Caco-2 (cell line): ENCODE data around the gene HYAL3. TPM values are rescaled to one million over a fixed set of nuclear protein-coding genes. Genes with fewer than 3 reads are reported as not detected.

ENCODE experiments used
- BruUV-seq: library from RNA; stranded (reverse); fragments of 400-500 nt; replicated peaks from 2 replicates; lab custom pipeline; 2021; lab: Mats Ljungman, UMichigan
- CTCF ChIA-PET: fragments of 300-600 bp; sonication (Branson Sonifier 250); formaldehyde crosslinking; loops from one replicate; lab custom pipeline; 2022; ENCODE audit warnings: antibody characterized with exemption; lab: Charles Lee
- POLR2A ChIA-PET: fragments of 300-600 bp; sonication (Branson Sonifier 250); formaldehyde crosslinking; loops from one replicate; lab custom pipeline; 2022; ENCODE audit warnings: antibody characterized with exemption; lab: Charles Lee
- DNase-seq, 2 experiments: peaks; one replicate each; pipeline versions ENCODE4 v3.0.0 to v3.0.0-alpha.2; 2020 to 2022
- H3K27me3 ChIP-seq: replicated peaks from 2 replicates; pipeline ENCODE4 v1.6.0; 2011; ENCODE audit warnings: low read length; ENCODE audit not compliant: control insufficient read depth, insufficient read depth
- H3K36me3 ChIP-seq: 2 replicates; pipeline ENCODE4 v1.5.1; 2011; ENCODE audit warnings: low read length; ENCODE audit not compliant: control insufficient read depth, insufficient read depth
- H3K4me1 ChIP-seq: fragments of 250-450 bp; sonication (Bioruptor Pico); 2 replicates; pipeline ENCODE4 v1.5.1; 2020; ENCODE audit warnings: mild to moderate bottlenecking
- H3K4me3 ChIP-seq: 2 replicates; pipeline ENCODE4 v1.5.1; 2011; ENCODE audit warnings: low read depth, mild to moderate bottlenecking, control low read depth, low read length
- H3K9me3 ChIP-seq: fragments of 250-450 bp; sonication (Bioruptor Pico); 2 replicates; pipeline ENCODE4 v1.5.1; 2020; ENCODE audit warnings: mild to moderate bottlenecking, moderate library complexity
- H3K27ac Mint-ChIP-seq: one replicate; pipeline ENCODE4 v1.8.0; 2022; ENCODE audit warnings: mixed read lengths; ENCODE audit not compliant: unreplicated experiment
- H3K27me3 Mint-ChIP-seq: one replicate; pipeline ENCODE4 v1.8.0; 2022; ENCODE audit warnings: mixed read lengths; ENCODE audit not compliant: insufficient read depth, unreplicated experiment
- H3K36me3 Mint-ChIP-seq: one replicate; pipeline ENCODE4 v1.8.0; 2022; ENCODE audit warnings: mild to moderate bottlenecking, mixed read lengths; ENCODE audit not compliant: insufficient read depth, unreplicated experiment
- H3K4me1 Mint-ChIP-seq: one replicate; pipeline ENCODE4 v1.8.0; 2022; ENCODE audit warnings: low read depth, mixed read lengths; ENCODE audit not compliant: unreplicated experiment
- H3K4me3 Mint-ChIP-seq: one replicate; pipeline ENCODE4 v1.8.0; 2022; ENCODE audit warnings: mild to moderate bottlenecking, moderate library complexity, mixed read lengths; ENCODE audit not compliant: unreplicated experiment
- H3K9me3 Mint-ChIP-seq: one replicate; pipeline ENCODE4 v1.8.0; 2022; ENCODE audit warnings: mixed read lengths; ENCODE audit not compliant: unreplicated experiment
- intact Hi-C: fragments of 100-400 bp; cut with micrococcal nuclease; formaldehyde crosslinking; loops from one replicate; pipeline ENCODE4 v1.10.0; 2022; ENCODE audit not compliant: unreplicated experiment
- total RNA-seq: library from RNA; stranded (reverse); gene quantifications from 2 replicates; pipeline ENCODE4 v1.2.3, GENCODE V29; 2022
- TF ChIP-seq, protein P1 (sequence below), 2 experiments: fragments of 200-600 bp in 1 of 2; IDR thresholded peaks; 1 replicate in 1 of 2; 2 replicates in 1 of 2; pipeline versions ENCODE4 v1.5.1 to v1.8.0; 2011 to 2022; ENCODE audit warnings: antibody characterized with exemption in 1 of 2, control low read depth in 1 of 2, inconsistent platforms in 1 of 2, low read depth in 1 of 2, low read length in 1 of 2, mild to moderate bottlenecking in 1 of 2, moderate library complexity in 1 of 2; ENCODE audit not compliant: insufficient read depth in 1 of 2, severe bottlenecking in 1 of 2, unreplicated experiment in 1 of 2

Gene HYAL3
- total RNA-seq, 1 experiment from 2014 or later = 5.2 TPM

DNA sequence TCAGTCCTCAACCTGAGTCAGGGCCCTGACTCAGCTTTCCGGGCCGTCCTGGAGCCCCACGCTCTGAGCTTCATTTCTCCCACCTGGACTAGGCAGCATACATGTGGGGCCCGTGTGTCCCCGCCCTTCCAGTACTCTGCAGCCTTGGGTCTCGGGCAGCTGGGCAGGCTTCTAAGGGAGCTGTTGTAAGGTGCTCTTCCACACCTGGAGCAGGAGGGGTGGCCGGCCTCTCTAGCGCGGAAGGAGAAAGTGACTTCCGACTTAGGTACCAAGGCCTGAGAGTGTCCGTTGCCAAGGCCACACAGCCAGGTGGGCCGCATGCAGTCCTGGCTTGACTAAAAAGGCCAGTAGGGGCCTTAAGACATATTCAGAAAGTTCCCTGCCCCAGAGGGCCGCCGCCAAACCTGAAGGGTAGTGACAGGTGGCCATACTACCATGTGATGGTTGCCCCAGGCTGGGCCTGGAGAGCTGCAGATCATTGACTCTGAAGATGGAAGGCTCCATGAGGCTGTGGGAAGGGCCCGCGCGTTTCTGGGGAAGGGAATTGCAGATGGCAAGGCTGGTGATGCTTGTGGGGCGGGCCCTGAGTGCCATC lies 39.7 kb downstream of the HYAL3 start:
- no peak for DNase-seq
- Mint-ChIP-seq H3K9me3 (no peaks in the 10 kb centered on the region), H3K36me3 (peaks cover 25% of the 10 kb centered on the region), H3K27ac (peak overlapping the region; percentile 70), H3K27me3 (no peaks in the 10 kb centered on the region), H3K4me1 (peaks cover 7% of the 10 kb centered on the region), H3K4me3 (peak overlapping the region; percentile 63)
- ChIA-PET CTCF (interaction anchor here (0.5 to 2.3 kb wide), 18 partner anchors 10 to 1569 kb away, joined by 3 to 10 read pairs (median 4); partner anchors contain the start of genes GNAI2, IFRD2 and SEMA3B), POLR2A (interaction anchor here (0.5 to 1.7 kb wide), 6 partner anchors 10 to 68 kb away, joined by 3 to 16 read pairs (median 4); partner anchors contain the start of genes GNAI2, HYAL3, IFRD2 and NAA80)
- Histone ChIP-seq H3K27me3 (no peaks in the 10 kb centered on the region), H3K36me3 (peaks cover 5% of the 10 kb centered on the region; the same call in 1 of the 2 replicates), H3K4me1 (peaks cover 29% of the 10 kb centered on the region), H3K9me3 (no peaks in the 10 kb centered on the region), H3K4me3 (peak overlapping the region; percentile 8; the same call in 1 of the 2 replicates)
- intact Hi-C loops = loop anchor here (1.0 kb wide), 2 partner anchors 14 to 65 kb away; no protein-coding TSS in a partner anchor
- TF ChIP-seq, protein P1, sequence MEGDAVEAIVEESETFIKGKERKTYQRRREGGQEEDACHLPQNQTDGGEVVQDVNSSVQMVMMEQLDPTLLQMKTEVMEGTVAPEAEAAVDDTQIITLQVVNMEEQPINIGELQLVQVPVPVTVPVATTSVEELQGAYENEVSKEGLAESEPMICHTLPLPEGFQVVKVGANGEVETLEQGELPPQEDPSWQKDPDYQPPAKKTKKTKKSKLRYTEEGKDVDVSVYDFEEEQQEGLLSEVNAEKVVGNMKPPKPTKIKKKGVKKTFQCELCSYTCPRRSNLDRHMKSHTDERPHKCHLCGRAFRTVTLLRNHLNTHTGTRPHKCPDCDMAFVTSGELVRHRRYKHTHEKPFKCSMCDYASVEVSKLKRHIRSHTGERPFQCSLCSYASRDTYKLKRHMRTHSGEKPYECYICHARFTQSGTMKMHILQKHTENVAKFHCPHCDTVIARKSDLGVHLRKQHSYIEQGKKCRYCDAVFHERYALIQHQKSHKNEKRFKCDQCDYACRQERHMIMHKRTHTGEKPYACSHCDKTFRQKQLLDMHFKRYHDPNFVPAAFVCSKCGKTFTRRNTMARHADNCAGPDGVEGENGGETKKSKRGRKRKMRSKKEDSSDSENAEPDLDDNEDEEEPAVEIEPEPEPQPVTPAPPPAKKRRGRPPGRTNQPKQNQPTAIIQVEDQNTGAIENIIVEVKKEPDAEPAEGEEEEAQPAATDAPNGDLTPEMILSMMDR (IDR thresholded peaks at IDR 0.05; ENCODE audit: insufficient read depth in 1 of 2, low read depth in 1 of 2, low read length in 1 of 2, severe bottlenecking in 1 of 2, unreplicated experiment in 1 of 2) = no peak
- no TSS peak for BruUV-seq

DNA sequence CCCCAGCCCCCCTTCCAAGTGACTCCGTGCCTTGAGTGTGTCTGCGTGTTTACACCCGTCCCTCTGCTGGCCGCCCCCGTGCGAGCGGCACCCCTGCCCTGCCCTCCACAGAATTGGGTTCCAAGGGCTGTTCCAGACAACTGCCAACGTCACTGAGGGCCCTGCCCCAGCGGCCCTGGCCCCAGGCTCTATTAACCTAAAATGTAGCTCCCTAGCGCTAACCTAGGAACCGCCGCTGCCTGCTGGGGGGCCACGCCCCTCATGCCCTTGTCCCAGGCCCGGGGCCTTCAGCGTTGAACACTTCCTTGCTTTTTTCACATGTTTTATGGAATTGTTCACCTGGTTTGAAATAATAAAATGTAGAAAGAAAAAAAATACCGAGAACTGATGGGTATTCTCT lies 40.2 kb downstream of the HYAL3 start:
- H3K27me3 ChIP-seq = no peaks in the 10 kb centered on the region
- H3K4me3 ChIP-seq = no peak overlapping the region
- BruUV-seq = no TSS peak
- intact Hi-C loops = no loop called here
- H3K4me3 Mint-ChIP-seq = no peak overlapping the region
- no peaks in the 10 kb centered on the region for H3K9me3 Mint-ChIP-seq
- ChIA-PET POLR2A (interaction anchor here (0.5 to 1.7 kb wide), 2 partner anchors 24 to 42 kb away, joined by 7 to 16 read pairs; partner anchors contain the start of gene GNAI2), CTCF (interaction anchor here (0.6 to 2.3 kb wide), 8 partner anchors 10 to 140 kb away, joined by 3 to 10 read pairs (median 6); partner anchors contain the start of genes GNAI2 and SEMA3B)
- H3K27ac Mint-ChIP-seq = peak overlapping the region; percentile 70
- peaks cover 5% of the 10 kb centered on the region for H3K36me3 ChIP-seq
- TF ChIP-seq, protein P1 (IDR thresholded peaks at IDR 0.05; ENCODE audit: insufficient read depth in 1 of 2, low read depth in 1 of 2, low read length in 1 of 2, severe bottlenecking in 1 of 2, unreplicated experiment in 1 of 2) = no peak
- H3K4me1 ChIP-seq = peaks cover 25% of the 10 kb centered on the region
- no peaks in the 10 kb centered on the region for H3K9me3 ChIP-seq
- peaks cover 20% of the 10 kb centered on the region for H3K36me3 Mint-ChIP-seq
- peaks cover 3% of the 10 kb centered on the region for H3K4me1 Mint-ChIP-seq
- no peaks in the 10 kb centered on the region for H3K27me3 Mint-ChIP-seq
- DNase-seq = no peak

DNA sequence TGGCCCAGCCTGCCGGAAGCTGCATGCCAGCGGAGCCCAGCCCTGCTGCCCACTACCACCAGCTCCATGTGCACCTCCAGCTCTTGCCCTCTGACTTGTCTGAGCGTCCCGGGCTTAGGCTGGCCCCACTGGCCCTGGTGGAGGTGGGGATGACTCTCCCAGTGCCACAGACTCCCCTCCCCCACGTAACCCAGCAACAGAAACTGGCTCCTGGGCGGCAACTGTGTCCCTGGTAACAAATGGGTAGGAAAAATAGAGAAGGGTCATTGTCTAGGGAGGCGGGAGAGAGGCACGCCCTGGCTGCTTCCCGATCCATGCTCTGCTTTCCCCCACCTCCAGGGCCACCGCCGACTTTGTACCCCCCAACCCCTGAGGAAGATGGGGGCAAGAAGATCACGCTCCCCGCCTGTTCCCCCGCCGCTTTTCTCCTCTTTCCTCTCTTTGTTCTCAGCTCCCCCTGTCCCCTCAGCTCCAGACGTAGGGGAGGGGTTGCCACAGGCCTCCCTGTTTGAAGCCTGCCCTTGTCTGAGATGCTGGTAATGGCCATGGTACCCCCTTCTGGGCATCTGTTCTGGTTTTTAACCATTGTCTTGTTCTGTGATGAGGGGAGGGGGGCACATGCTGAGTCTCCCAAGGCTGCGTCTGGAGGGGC lies 41.0 kb downstream of the HYAL3 start:
- no peaks in the 10 kb centered on the region for H3K9me3 ChIP-seq
- no TSS peak for BruUV-seq
- H3K4me1 ChIP-seq = peaks cover 18% of the 10 kb centered on the region
- peaks cover 5% of the 10 kb centered on the region for H3K36me3 ChIP-seq
- intact Hi-C loops = no loop called here
- Mint-ChIP-seq H3K4me3 (no peak overlapping the region), H3K27ac (peak overlapping the region; percentile 70), H3K9me3 (no peaks in the 10 kb centered on the region), H3K4me1 (no peaks in the 10 kb centered on the region), H3K27me3 (no peaks in the 10 kb centered on the region), H3K36me3 (peaks cover 20% of the 10 kb centered on the region)
- no peak overlapping the region for H3K4me3 ChIP-seq
- CTCF ChIA-PET = interaction anchor here (0.6 to 1.2 kb wide), 4 partner anchors 16 to 139 kb away, joined by 3 to 6 read pairs (median 4); partner anchors contain the start of genes HYAL3 and NAA80
- POLR2A ChIA-PET = interaction anchor here (0.5 kb wide), 1 partner anchor 12 kb away, joined by 4 read pairs; no protein-coding TSS in a partner anchor
- DNase-seq = no peak
- no peaks in the 10 kb centered on the region for H3K27me3 ChIP-seq
- TF ChIP-seq, protein P1 (IDR thresholded peaks at IDR 0.05; ENCODE audit: insufficient read depth in 1 of 2, low read depth in 1 of 2, low read length in 1 of 2, severe bottlenecking in 1 of 2, unreplicated experiment in 1 of 2) = no peak
